CD8-positive, alpha-beta memory T cell (primary cell): ENCODE measurements around the gene CLPSL2. TPM values are rescaled to one million over a fixed set of nuclear protein-coding genes. Genes with fewer than 3 reads are reported as not detected.
A peak's percentile ranks its signal among the peaks of the same experiment; 100 is the strongest.

ENCODE experiments used
- CTCF ChIA-PET: fragments of 350-600 bp; sonication (Branson Sonifier 250); formaldehyde crosslinking; loops from one replicate; lab custom pipeline; 2021; ENCODE audit warnings: antibody characterized with exemption; lab: Charles Lee
- POLR2A ChIA-PET: fragments of 350-600 bp; sonication (Branson Sonifier 250); formaldehyde crosslinking; loops from one replicate; lab custom pipeline; 2021; ENCODE audit warnings: antibody characterized with exemption; lab: Charles Lee
- DNase-seq, 5 donors: peaks; one replicate each; pipeline versions ENCODE4 v3.0.0 to v3.0.0-alpha.2; 2020 to 2022; ENCODE audit warnings: mixed read lengths in 1 of 5
- H3K27ac ChIP-seq: one replicate; pipeline ENCODE4 v1.7.0; 2013; ENCODE audit warnings: low read depth, mild to moderate bottlenecking, low read length, moderate library complexity
- H3K27me3 ChIP-seq: 2 replicates; pipeline ENCODE4 v1.7.0; 2013; ENCODE audit warnings: low read length, mild to moderate bottlenecking; ENCODE audit not compliant: insufficient read depth, poor library complexity, severe bottlenecking
- H3K36me3 ChIP-seq: 2 replicates; pipeline ENCODE4 v1.7.0; 2013; ENCODE audit warnings: mild to moderate bottlenecking, low read length, moderate library complexity; ENCODE audit not compliant: insufficient read depth
- H3K4me1 ChIP-seq: 2 replicates; pipeline ENCODE4 v1.7.0; 2013; ENCODE audit warnings: mild to moderate bottlenecking, low read length, moderate library complexity; ENCODE audit not compliant: insufficient read depth
- H3K4me3 ChIP-seq: 2 replicates; pipeline ENCODE4 v1.7.0; 2013; ENCODE audit warnings: mild to moderate bottlenecking, low read length
- H3K9me3 ChIP-seq: 2 replicates; pipeline ENCODE4 v1.7.0; 2013; ENCODE audit warnings: mild to moderate bottlenecking, low read length
- H3K27ac Mint-ChIP-seq, 8 donors: one replicate each; pipeline ENCODE4 v1.8.0; 2020 to 2021; ENCODE audit warnings: mixed read lengths in 8 of 8, mild to moderate bottlenecking in 6 of 8, inconsistent platforms in 3 of 8, moderate library complexity in 3 of 8
- H3K27me3 Mint-ChIP-seq, 2 donors: one replicate each; pipeline ENCODE4 v1.8.0; 2020 to 2021; ENCODE audit warnings: mixed read lengths in 2 of 2, mild to moderate bottlenecking in 1 of 2, moderate library complexity in 1 of 2
- H3K36me3 Mint-ChIP-seq, 3 donors: one replicate each; pipeline ENCODE4 v1.8.0; 2020 to 2021; ENCODE audit warnings: mixed read lengths in 3 of 3, inconsistent platforms in 1 of 3, mild to moderate bottlenecking in 1 of 3
- H3K4me1 Mint-ChIP-seq, 3 donors: one replicate each; pipeline ENCODE4 v1.8.0; 2020 to 2021; ENCODE audit warnings: mixed read lengths in 3 of 3, inconsistent platforms in 1 of 3, mild to moderate bottlenecking in 1 of 3
- H3K4me3 Mint-ChIP-seq, 7 donors: one replicate each; pipeline ENCODE4 v1.8.0; 2020 to 2021; ENCODE audit warnings: mixed read lengths in 7 of 7, mild to moderate bottlenecking in 6 of 7, moderate library complexity in 4 of 7, inconsistent platforms in 2 of 7
- H3K9me3 Mint-ChIP-seq, 5 donors: one replicate each; pipeline ENCODE4 v1.8.0; 2020 to 2022; ENCODE audit warnings: mixed read lengths in 5 of 5, mild to moderate bottlenecking in 3 of 5, moderate library complexity in 2 of 5, inconsistent platforms in 1 of 5
- polyA plus RNA-seq: library from polyadenylated mRNA; unstranded; fragments of 300-500 nt; fragmentation: Illumina TruSeq; gene quantifications from one replicate; pipeline ENCODE4 v1.2.3, GENCODE V29; 2021
- total RNA-seq, 2 experiments: library from RNA; stranded (reverse); gene quantifications; one replicate each; pipeline ENCODE4 v1.2.3, GENCODE V29; 2021

The CLPSL2 gene
- total and polyA plus RNA-seq, 3 experiments from 2014 or later = not detected

DNA sequence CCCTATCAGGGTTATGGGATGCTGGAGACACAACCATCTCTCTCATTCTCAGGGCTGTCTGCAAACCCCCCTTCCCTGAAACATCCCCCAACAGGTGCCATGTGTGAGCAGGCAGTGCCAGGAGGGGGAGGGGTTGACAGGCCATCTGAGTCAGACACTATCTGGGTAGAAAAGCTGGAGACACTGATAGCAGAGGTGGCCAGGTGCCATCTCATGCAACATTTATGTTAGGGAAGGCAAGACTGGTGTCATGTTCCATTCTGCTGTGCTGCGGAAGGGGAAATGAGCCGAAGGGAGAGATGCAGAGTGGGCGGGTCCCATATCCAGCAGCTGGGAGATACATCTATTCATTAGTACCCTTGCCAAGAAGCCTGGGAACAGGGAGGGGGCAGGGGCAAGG, 32.3 kb downstream of the CLPSL2 start:
- Mint-ChIP-seq H3K36me3 (no peaks in the 10 kb centered on the region), H3K27ac (no peak overlapping the region), H3K4me3 (no peak overlapping the region), H3K4me1 (peaks cover 8 to 17% (median 14%) of the 10 kb centered on the region in 3 donors), H3K27me3 (peaks cover 15 to 33% of the 10 kb centered on the region in 2 donors), H3K9me3 (peaks cover 0 to 2% (median 0%) of the 10 kb centered on the region in 5 donors)
- no peak overlapping the region for H3K27ac ChIP-seq
- DNase-seq = no peak
- no peaks in the 10 kb centered on the region for H3K4me1 ChIP-seq
- H3K27me3 ChIP-seq = peaks cover 9% of the 10 kb centered on the region
- POLR2A ChIA-PET = no interaction called here
- H3K36me3 ChIP-seq = no peaks in the 10 kb centered on the region
- no peaks in the 10 kb centered on the region for H3K9me3 ChIP-seq
- CTCF ChIA-PET = no interaction called here
- no peak overlapping the region for H3K4me3 ChIP-seq

DNA sequence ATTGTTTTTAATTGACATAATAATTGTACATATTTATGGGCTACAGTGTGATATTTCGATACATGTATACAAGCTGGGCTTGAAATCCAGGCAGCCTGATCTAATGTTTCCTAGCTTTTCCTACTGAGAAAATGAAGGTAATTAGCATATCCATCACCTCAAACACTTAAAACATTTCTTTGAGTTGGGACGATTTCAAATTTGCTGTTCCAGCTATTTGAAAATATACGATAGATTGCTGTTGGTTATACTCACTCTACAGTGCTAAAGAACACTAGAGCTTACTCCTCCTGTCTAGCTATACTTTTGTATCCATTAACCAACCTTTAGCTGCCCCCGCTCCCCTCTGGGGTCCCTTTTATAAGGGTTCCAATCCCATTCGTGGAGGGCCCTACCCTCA, 33.4 kb downstream of the CLPSL2 start:
- H3K4me3 Mint-ChIP-seq = no peak overlapping the region
- H3K4me1 Mint-ChIP-seq = peaks cover 7 to 14% (median 11%) of the 10 kb centered on the region in 3 donors
- Histone ChIP-seq H3K36me3 (no peaks in the 10 kb centered on the region), H3K27ac (no peak overlapping the region), H3K9me3 (no peaks in the 10 kb centered on the region), H3K4me3 (no peak overlapping the region), H3K27me3 (peaks cover 9% of the 10 kb centered on the region), H3K4me1 (no peaks in the 10 kb centered on the region)
- no peaks in the 10 kb centered on the region for H3K36me3 Mint-ChIP-seq
- no peak overlapping the region for H3K27ac Mint-ChIP-seq
- ChIA-PET CTCF (no interaction called here), POLR2A (no interaction called here)
- H3K9me3 Mint-ChIP-seq = peaks cover 0 to 2% (median 0%) of the 10 kb centered on the region in 5 donors
- H3K27me3 Mint-ChIP-seq = peaks cover 17 to 31% of the 10 kb centered on the region in 2 donors
- no peak for DNase-seq

DNA sequence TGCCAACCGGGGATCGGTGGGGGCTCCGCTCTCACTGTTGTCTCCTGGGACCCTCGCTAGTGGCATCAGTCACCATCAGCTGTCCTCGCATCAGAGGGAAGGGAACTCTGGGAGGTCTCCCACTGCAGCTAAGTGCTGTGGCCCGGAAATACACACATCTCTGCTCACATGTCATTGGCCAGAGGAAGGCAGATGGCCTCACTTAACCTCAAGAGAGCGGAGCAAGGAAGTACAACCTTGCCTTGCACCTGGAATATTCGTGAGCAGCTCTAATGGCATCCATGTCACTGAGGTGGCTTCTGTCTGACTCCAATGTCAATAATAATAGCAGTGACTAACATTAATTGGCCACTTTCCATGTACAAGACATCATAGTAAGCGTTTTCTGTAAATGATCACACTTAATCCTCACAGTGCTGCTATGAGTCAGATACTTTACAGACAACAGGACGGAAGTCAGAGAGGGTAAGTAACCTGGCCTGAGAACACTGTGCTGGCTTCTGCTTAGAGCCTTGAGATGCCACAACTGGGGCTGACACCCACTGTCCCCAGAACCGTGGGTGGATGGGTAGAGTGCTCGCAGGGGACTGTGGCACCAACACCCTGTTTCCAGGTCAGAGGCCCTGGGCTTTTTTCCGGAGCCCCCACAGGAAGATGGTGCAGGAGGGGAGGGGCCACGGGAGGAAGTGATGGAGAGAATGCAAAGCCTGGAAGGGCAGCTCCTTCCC, 34.7 kb downstream of the CLPSL2 start:
- H3K4me1 Mint-ChIP-seq = peaks cover 4 to 10% (median 7%) of the 10 kb centered on the region in 3 donors
- no peak overlapping the region for H3K27ac ChIP-seq
- no peaks in the 10 kb centered on the region for H3K9me3 ChIP-seq
- DNase-seq = no peak
- H3K36me3 ChIP-seq = no peaks in the 10 kb centered on the region
- no peaks in the 10 kb centered on the region for H3K4me1 ChIP-seq
- peaks cover 18 to 22% of the 10 kb centered on the region in 2 donors for H3K27me3 Mint-ChIP-seq
- peak overlapping the region in 4 of 8 donors; percentile 4 to 96 (median 30) for H3K27ac Mint-ChIP-seq
- peaks cover 0 to 2% (median 0%) of the 10 kb centered on the region in 5 donors for H3K9me3 Mint-ChIP-seq
- no peak overlapping the region for H3K4me3 ChIP-seq
- peak overlapping the region in 1 of 7 donors; percentile 63 for H3K4me3 Mint-ChIP-seq
- H3K27me3 ChIP-seq = peaks cover 3% of the 10 kb centered on the region
- CTCF ChIA-PET = no interaction called here
- H3K36me3 Mint-ChIP-seq = no peaks in the 10 kb centered on the region
- POLR2A ChIA-PET = no interaction called here

DNA sequence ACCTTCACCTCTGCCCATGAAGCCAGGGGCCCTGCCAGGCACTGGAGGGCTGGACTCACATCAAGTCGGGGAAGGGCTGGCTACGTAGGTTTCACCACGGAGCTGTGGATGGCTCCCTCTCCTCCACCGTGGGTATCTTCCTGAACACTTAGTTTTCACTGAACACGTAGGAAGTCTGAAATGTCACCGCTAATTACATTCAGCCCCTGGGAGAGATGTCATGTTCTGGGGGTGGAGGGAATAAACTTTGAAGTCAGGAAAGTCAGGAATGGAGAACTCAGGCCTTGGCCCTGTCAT, 35.2 kb downstream of the CLPSL2 start:
- Histone ChIP-seq H3K4me3 (no peak overlapping the region), H3K4me1 (no peaks in the 10 kb centered on the region), H3K27me3 (peaks cover 3% of the 10 kb centered on the region), H3K9me3 (no peaks in the 10 kb centered on the region), H3K27ac (no peak overlapping the region), H3K36me3 (no peaks in the 10 kb centered on the region)
- POLR2A ChIA-PET = no interaction called here
- Mint-ChIP-seq H3K4me1 (peaks cover 4 to 10% (median 7%) of the 10 kb centered on the region in 3 donors), H3K4me3 (no peak overlapping the region), H3K36me3 (no peaks in the 10 kb centered on the region), H3K27ac (no peak overlapping the region), H3K27me3 (peaks cover 17% of the 10 kb centered on the region in 2 donors), H3K9me3 (peaks cover 0 to 3% (median 2%) of the 10 kb centered on the region in 5 donors)
- CTCF ChIA-PET = no interaction called here
- DNase-seq = no peak

DNA sequence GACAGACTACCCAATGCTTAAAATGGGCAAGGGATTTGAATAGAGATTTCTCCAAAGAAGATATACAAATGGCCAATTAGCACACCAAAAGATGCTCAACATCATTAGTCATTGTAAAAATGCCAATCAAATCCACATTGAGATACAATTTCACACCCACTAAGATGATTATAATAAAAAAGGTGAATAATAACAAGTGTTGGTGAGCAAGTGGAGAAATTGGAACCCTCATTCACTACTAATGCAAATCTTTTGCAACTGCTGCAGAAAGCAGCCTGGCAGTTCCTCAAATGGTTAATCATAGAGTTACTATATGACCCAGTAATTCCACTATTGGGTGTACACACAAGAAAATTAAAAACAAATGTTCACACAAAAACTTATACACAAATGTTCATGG, 41.1 kb downstream of the CLPSL2 start:
- peaks cover 5 to 14% of the 10 kb centered on the region in 2 donors for H3K27me3 Mint-ChIP-seq
- H3K27ac Mint-ChIP-seq = no peak overlapping the region
- no peaks in the 10 kb centered on the region for H3K36me3 ChIP-seq
- H3K4me1 ChIP-seq = no peaks in the 10 kb centered on the region
- ChIA-PET POLR2A (no interaction called here), CTCF (no interaction called here)
- peaks cover 3 to 9% (median 8%) of the 10 kb centered on the region in 5 donors for H3K9me3 Mint-ChIP-seq
- H3K27ac ChIP-seq = no peak overlapping the region
- H3K9me3 ChIP-seq = no peaks in the 10 kb centered on the region
- H3K4me3 Mint-ChIP-seq = no peak overlapping the region
- H3K4me1 Mint-ChIP-seq = no peaks in the 10 kb centered on the region
- H3K27me3 ChIP-seq = no peaks in the 10 kb centered on the region
- DNase-seq = no peak
- H3K36me3 Mint-ChIP-seq = no peaks in the 10 kb centered on the region
- no peak overlapping the region for H3K4me3 ChIP-seq

DNA sequence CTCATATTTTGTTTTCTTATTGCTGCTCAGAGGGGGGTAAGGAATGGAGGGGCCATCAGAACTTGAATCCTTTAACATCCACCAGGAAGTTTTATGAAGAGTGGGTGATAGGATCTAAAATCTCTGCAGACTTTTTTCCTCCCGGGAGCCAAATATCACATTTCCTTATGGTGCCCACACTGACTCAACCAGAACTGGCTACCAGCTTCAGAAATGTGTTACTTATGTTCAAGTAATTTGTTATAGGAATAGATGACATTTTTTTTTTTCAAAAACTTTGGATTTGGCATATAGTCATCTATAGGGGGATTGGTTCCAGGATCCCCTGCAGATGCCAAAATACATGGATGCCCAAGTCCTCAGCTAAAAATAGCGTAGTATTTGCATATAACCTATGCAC, 47.2 kb downstream of the CLPSL2 start:
- Mint-ChIP-seq H3K36me3 (no peaks in the 10 kb centered on the region), H3K4me3 (no peak overlapping the region), H3K27me3 (peaks cover 6 to 13% of the 10 kb centered on the region in 2 donors), H3K27ac (no peak overlapping the region), H3K4me1 (no peaks in the 10 kb centered on the region), H3K9me3 (no peaks in the 10 kb centered on the region)
- no peak for DNase-seq
- Histone ChIP-seq H3K36me3 (no peaks in the 10 kb centered on the region), H3K27me3 (no peaks in the 10 kb centered on the region), H3K4me1 (no peaks in the 10 kb centered on the region), H3K27ac (no peak overlapping the region), H3K9me3 (no peaks in the 10 kb centered on the region), H3K4me3 (no peak overlapping the region)
- CTCF ChIA-PET = no interaction called here
- POLR2A ChIA-PET = no interaction called here

DNA sequence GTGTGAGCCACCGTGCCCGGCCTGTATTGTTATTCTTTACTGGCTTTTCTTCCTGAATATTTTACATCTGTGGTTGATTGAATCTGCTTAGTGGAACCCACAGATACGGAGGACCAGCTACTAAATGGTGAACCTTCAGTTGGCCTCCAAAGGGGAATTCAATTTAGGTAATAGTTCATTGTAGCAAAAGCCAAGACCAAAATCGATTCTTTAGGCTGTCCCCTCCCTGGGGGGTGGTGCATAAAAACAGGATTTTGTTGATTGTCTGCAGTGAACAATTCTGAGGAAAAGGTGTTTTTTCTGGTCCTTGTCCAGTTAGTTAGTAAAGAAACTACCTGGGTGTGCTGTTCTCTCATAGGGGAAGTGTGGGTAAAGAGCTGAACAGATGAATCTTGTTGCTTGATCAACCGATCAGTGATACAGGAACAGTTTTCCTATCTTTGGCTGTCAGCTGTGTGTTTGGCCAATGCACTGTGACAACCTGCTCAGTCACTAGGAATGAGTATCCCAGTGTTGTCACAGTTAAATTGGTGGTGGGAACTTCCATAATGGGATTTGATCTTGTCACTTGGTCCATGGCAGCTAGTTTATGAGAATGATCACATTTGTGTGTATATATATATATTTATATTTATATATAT, 48.3 kb downstream of the CLPSL2 start:
- no peaks in the 10 kb centered on the region for H3K4me1 ChIP-seq
- H3K9me3 ChIP-seq = no peaks in the 10 kb centered on the region
- CTCF ChIA-PET = no interaction called here
- Mint-ChIP-seq H3K4me3 (no peak overlapping the region), H3K36me3 (no peaks in the 10 kb centered on the region), H3K9me3 (no peaks in the 10 kb centered on the region), H3K27ac (no peak overlapping the region), H3K27me3 (peaks cover 3 to 8% of the 10 kb centered on the region in 2 donors), H3K4me1 (no peaks in the 10 kb centered on the region)
- H3K27me3 ChIP-seq = no peaks in the 10 kb centered on the region
- H3K27ac ChIP-seq = no peak overlapping the region
- POLR2A ChIA-PET = no interaction called here
- DNase-seq = no peak
- no peak overlapping the region for H3K4me3 ChIP-seq
- H3K36me3 ChIP-seq = no peaks in the 10 kb centered on the region
